OCI-LY7 (cell line): Measurements from ENCODE around the gene CRIM1. TPM values are rescaled to one million over a fixed set of nuclear protein-coding genes. Genes with fewer than 3 reads are reported as not detected.

ENCODE experiments used
- BruUV-seq: library from RNA; stranded (reverse); fragments of 400-500 nt; replicated peaks from 2 replicates; lab custom pipeline; 2021; lab: Mats Ljungman, UMichigan
- CTCF ChIA-PET: fragments of 300-600 bp; sonication (Branson Sonifier 250); formaldehyde crosslinking; loops from one replicate; lab custom pipeline; 2022; ENCODE audit warnings: antibody characterized with exemption; ENCODE audit not compliant: unreplicated experiment; lab: Charles Lee
- POLR2A ChIA-PET: fragments of 300-600 bp; sonication (Branson Sonifier 250); formaldehyde crosslinking; loops from one replicate; lab custom pipeline; 2022; ENCODE audit warnings: antibody characterized with exemption; lab: Charles Lee
- DNase-seq: peaks from one replicate; pipeline ENCODE4 v3.0.0-alpha.2; 2015; ENCODE audit warnings: low spot score
- H2AFZ ChIP-seq: fragments of 200-600 bp; sonication (generic), shearing (Covaris generic); 2 replicates; pipeline ENCODE4 v1.6.1; 2014; ENCODE audit warnings: mild to moderate bottlenecking, antibody characterized with exemption, low read length, moderate library complexity
- H3K27ac ChIP-seq: fragments of 200-600 bp; sonication (generic); 2 replicates; pipeline ENCODE4 v1.5.1; 2014; ENCODE audit warnings: mixed run types, low read depth, mild to moderate bottlenecking, moderate library complexity, low read length, inconsistent platforms; ENCODE audit not compliant: poor library complexity, severe bottlenecking
- H3K36me3 ChIP-seq: fragments of 200-600 bp; sonication (generic); 2 replicates; pipeline ENCODE4 v1.6.1; 2014; ENCODE audit warnings: mild to moderate bottlenecking, antibody characterized with exemption, low read length, moderate library complexity, mixed read lengths; ENCODE audit not compliant: insufficient read depth
- H3K4me1 ChIP-seq: fragments of 200-600 bp; sonication (generic); 2 replicates; pipeline ENCODE4 v1.5.1; 2014; ENCODE audit warnings: mild to moderate bottlenecking, low read length; ENCODE audit not compliant: insufficient read depth, poor library complexity, severe bottlenecking
- H3K4me2 ChIP-seq: fragments of 200-600 bp; sonication (generic); 2 replicates; pipeline ENCODE4 v1.6.1; 2014; ENCODE audit warnings: mild to moderate bottlenecking, low read length
- H3K4me3 ChIP-seq: fragments of 200-600 bp; sonication (generic); 2 replicates; pipeline ENCODE4 v1.5.1; 2014; ENCODE audit warnings: mild to moderate bottlenecking, low read depth, low read length; ENCODE audit not compliant: poor library complexity, severe bottlenecking
- H3K79me2 ChIP-seq: fragments of 200-600 bp; sonication (generic); 2 replicates; pipeline ENCODE4 v1.6.1; 2016; ENCODE audit warnings: low read depth, mild to moderate bottlenecking, low read length, moderate library complexity, mixed read lengths; ENCODE audit not compliant: insufficient read depth
- H3K9me2 ChIP-seq: fragments of 200-600 bp; sonication (generic); 2 replicates; pipeline ENCODE4 v1.6.1; 2016; ENCODE audit warnings: mild to moderate bottlenecking, low read length, mixed read lengths; ENCODE audit not compliant: insufficient read depth
- H3K9me3 ChIP-seq: fragments of 200-600 bp; sonication (generic); 2 replicates; pipeline ENCODE4 v1.6.1; 2014; ENCODE audit warnings: mild to moderate bottlenecking, mixed run types, low read length, mixed read lengths
- H4K20me1 ChIP-seq: fragments of 200-600 bp; sonication (generic); 2 replicates; pipeline ENCODE4 v1.6.1; 2014; ENCODE audit warnings: mild to moderate bottlenecking, antibody characterized with exemption, low read length, moderate library complexity, mixed read lengths; ENCODE audit not compliant: insufficient read depth
- CTCF ChIP-seq: fragments of 200-600 bp; sonication (generic); conservative IDR thresholded peaks from 2 replicates; pipeline ENCODE4 v1.5.1; 2014; ENCODE audit warnings: mild to moderate bottlenecking, antibody characterized with exemption, low read length, moderate library complexity, mixed read lengths
- EZH2phosphoT487 ChIP-seq: fragments of 200-600 bp; sonication (generic); IDR thresholded peaks from 2 replicates; pipeline ENCODE4 v1.6.1; 2018; ENCODE audit warnings: low read depth, borderline replicate concordance, mild to moderate bottlenecking, mixed run types, antibody characterized with exemption, low read length, moderate library complexity, mixed read lengths
- intact Hi-C: fragments of 100-400 bp; cut with micrococcal nuclease; formaldehyde crosslinking; loops from one replicate; pipeline ENCODE4 v1.10.0; 2022; ENCODE audit not compliant: unreplicated experiment
- total RNA-seq, 2 experiments: library from RNA; depleted of rRNA in 1 of 2; stranded (reverse); fragments of >200 nt in 1 of 2; shearing (Covaris generic) in 1 of 2; gene quantifications; 2 replicates each; pipeline ENCODE4 v1.2.3, GENCODE V29; 2014 to 2022

The CRIM1 gene
- total RNA-seq, 2 experiments from 2014 or later = 37.0 to 47.4 TPM

- ChIA-PET CTCF (no interaction called here), POLR2A (interaction anchor here (1.8 kb wide), 1 partner anchor 12 kb away, joined by 4 read pairs; no protein-coding TSS in a partner anchor)
- Histone ChIP-seq H3K79me2 (peaks cover 15% of the 10 kb centered on the region; the same call in 1 of the 2 replicates), H2AFZ (no peak overlapping the region), H3K9me3 (no peaks in the 10 kb centered on the region), H3K4me1 (peaks cover 42% of the 10 kb centered on the region), H3K4me3 (no peak overlapping the region), H3K27ac (no peak overlapping the region), H3K36me3 (no peaks in the 10 kb centered on the region), H3K9me2 (no peaks in the 10 kb centered on the region), H4K20me1 (no peaks in the 10 kb centered on the region), H3K4me2 (no peak overlapping the region)
- BruUV-seq = no TSS peak
- intact Hi-C loops = no loop called here
- TF ChIP-seq EZH2phosphoT487 (no peak), CTCF (no peak)
- no peak for DNase-seq
These were observed 51.8 kb downstream of the CRIM1 start for GRCh38 chr2:36407413-36407812.

- no peak overlapping the region for H3K27ac ChIP-seq
- intact Hi-C loops = no loop called here
- no peak for TF ChIP-seq CTCF
- TF ChIP-seq EZH2phosphoT487 = no peak
- no peaks in the 10 kb centered on the region for H3K9me2 ChIP-seq
- no peak overlapping the region for H3K4me3 ChIP-seq
- no peak overlapping the region for H2AFZ ChIP-seq
- no peaks in the 10 kb centered on the region for H3K9me3 ChIP-seq
- H3K79me2 ChIP-seq = peaks cover 15% of the 10 kb centered on the region; the same call in 1 of the 2 replicates
- H3K4me2 ChIP-seq = no peak overlapping the region
- CTCF ChIA-PET = no interaction called here
- DNase-seq = no peak
- no peaks in the 10 kb centered on the region for H3K36me3 ChIP-seq
- POLR2A ChIA-PET = interaction anchor here (0.6 to 1.2 kb wide), 3 partner anchors 11 to 757 kb away, joined by 3 to 4 read pairs (median 4); no protein-coding TSS in a partner anchor
- H4K20me1 ChIP-seq = no peaks in the 10 kb centered on the region
- peaks cover 41% of the 10 kb centered on the region for H3K4me1 ChIP-seq
- no TSS peak for BruUV-seq
These were observed 52.7 kb downstream of the CRIM1 start for GRCh38 chr2:36408198-36408703.

- no TSS peak for BruUV-seq
- no peaks in the 10 kb centered on the region for H3K9me3 ChIP-seq
- no peak overlapping the region for H3K27ac ChIP-seq
- no peak overlapping the region for H3K4me2 ChIP-seq
- H2AFZ ChIP-seq = no peak overlapping the region
- no peaks in the 10 kb centered on the region for H4K20me1 ChIP-seq
- CTCF ChIA-PET = interaction anchor here (1.0 kb wide), 1 partner anchor 43 kb away, joined by 3 read pairs; no protein-coding TSS in a partner anchor
- no peak for DNase-seq
- H3K4me1 ChIP-seq = peaks cover 30% of the 10 kb centered on the region
- H3K36me3 ChIP-seq = no peaks in the 10 kb centered on the region
- TF ChIP-seq EZH2phosphoT487 = no peak
- TF ChIP-seq CTCF = no peak
- H3K9me2 ChIP-seq = no peaks in the 10 kb centered on the region
- POLR2A ChIA-PET = interaction anchor here (0.7 to 1.8 kb wide), 4 partner anchors 10 to 369 kb away, joined by 3 to 9 read pairs (median 4); no protein-coding TSS in a partner anchor
- H3K79me2 ChIP-seq = peaks cover 15% of the 10 kb centered on the region; the same call in 1 of the 2 replicates
- no peak overlapping the region for H3K4me3 ChIP-seq
- intact Hi-C loops = no loop called here
These were observed 53.8 kb downstream of the CRIM1 start for GRCh38 chr2:36409335-36409734.
